ENCODE measurements around the gene TXNDC8. TPM values are rescaled to one million over a fixed set of nuclear protein-coding genes. Genes with fewer than 3 reads are reported as not detected.

TXNDC8 gene
- total RNA-seq, 2 experiments from 2014 or later, result not detected

- H3K4me1 Mint-ChIP-seq (ENCODE audit: low read depth), result peaks cover 9% of the 10 kb centered on the region
- POLR2A ChIA-PET, result no interaction called here
- no peak overlapping the region for H3K4me3 Mint-ChIP-seq
- no peak for ATAC-seq
- H3K27ac Mint-ChIP-seq, result no peak overlapping the region
- no peaks in the 10 kb centered on the region for H3K36me3 Mint-ChIP-seq (ENCODE audit: low read depth)
- DNase-seq, result no peak
- CTCF ChIA-PET, result no interaction called here
- peaks cover 10% of the 10 kb centered on the region for H3K27me3 Mint-ChIP-seq (ENCODE audit: low read depth)
- H3K9me3 Mint-ChIP-seq (ENCODE audit: insufficient read depth), result no peaks in the 10 kb centered on the region
These were observed 76.0 kb downstream of the TXNDC8 start for GRCh38 chr9:110261632-110262031.

- no peak overlapping the region for H3K27ac Mint-ChIP-seq
- peaks cover 9% of the 10 kb centered on the region for H3K4me1 Mint-ChIP-seq (ENCODE audit: low read depth)
- no peak for ATAC-seq
- ChIA-PET POLR2A (no interaction called here), CTCF (no interaction called here)
- peaks cover 7% of the 10 kb centered on the region for H3K27me3 Mint-ChIP-seq (ENCODE audit: low read depth)
- no peaks in the 10 kb centered on the region for H3K9me3 Mint-ChIP-seq (ENCODE audit: insufficient read depth)
- DNase-seq, result no peak
- no peak overlapping the region for H3K4me3 Mint-ChIP-seq
- no peaks in the 10 kb centered on the region for H3K36me3 Mint-ChIP-seq (ENCODE audit: low read depth)
These were observed 76.8 kb downstream of the TXNDC8 start for GRCh38 chr9:110260911-110261310.

GRCh38 chr9:110259566-110259965, 78.1 kb downstream of the TXNDC8 start:
- peaks cover 5% of the 10 kb centered on the region for H3K27me3 Mint-ChIP-seq (ENCODE audit: low read depth)
- no peak overlapping the region for H3K4me3 Mint-ChIP-seq
- CTCF ChIA-PET, result no interaction called here
- H3K4me1 Mint-ChIP-seq (ENCODE audit: low read depth), result peaks cover 14% of the 10 kb centered on the region
- no peak overlapping the region for H3K27ac Mint-ChIP-seq
- ATAC-seq (no peak), DNase-seq (no peak)
- H3K9me3 Mint-ChIP-seq (ENCODE audit: insufficient read depth), result no peaks in the 10 kb centered on the region
- POLR2A ChIA-PET, result no interaction called here
- H3K36me3 Mint-ChIP-seq (ENCODE audit: low read depth), result peaks cover 6% of the 10 kb centered on the region

- H3K36me3 Mint-ChIP-seq (ENCODE audit: low read depth), result peaks cover 9% of the 10 kb centered on the region
- DNase-seq, result no peak
- peaks cover 23% of the 10 kb centered on the region for H3K4me1 Mint-ChIP-seq (ENCODE audit: low read depth)
- no peak overlapping the region for H3K4me3 Mint-ChIP-seq
- peaks cover 5% of the 10 kb centered on the region for H3K27me3 Mint-ChIP-seq (ENCODE audit: low read depth)
- ATAC-seq, result no peak
- POLR2A ChIA-PET, result interaction anchor here (1.2 kb wide), 1 partner anchor 19 kb away, joined by 3 read pairs; no protein-coding TSS in a partner anchor
- no peaks in the 10 kb centered on the region for H3K9me3 Mint-ChIP-seq (ENCODE audit: insufficient read depth)
- CTCF ChIA-PET, result no interaction called here
- no peak overlapping the region for H3K27ac Mint-ChIP-seq
These were observed 79.0 kb downstream of the TXNDC8 start for GRCh38 chr9:110258690-110259091.

GRCh38 chr9:110257956-110258355, 79.7 kb downstream of the TXNDC8 start:
- ChIA-PET CTCF (interaction anchor here (1.4 kb wide), 1 partner anchor 74 kb away, joined by 5 read pairs; no protein-coding TSS in a partner anchor), POLR2A (interaction anchor here (0.6 to 1.2 kb wide), 2 partner anchors 12 to 19 kb away, joined by 3 read pairs; no protein-coding TSS in a partner anchor)
- peaks cover 13% of the 10 kb centered on the region for H3K36me3 Mint-ChIP-seq (ENCODE audit: low read depth)
- H3K4me1 Mint-ChIP-seq (ENCODE audit: low read depth), result peaks cover 30% of the 10 kb centered on the region
- H3K27ac Mint-ChIP-seq, result no peak overlapping the region
- DNase-seq, result no peak
- no peak overlapping the region for H3K4me3 Mint-ChIP-seq
- no peak for ATAC-seq
- peaks cover 5% of the 10 kb centered on the region for H3K27me3 Mint-ChIP-seq (ENCODE audit: low read depth)
- H3K9me3 Mint-ChIP-seq (ENCODE audit: insufficient read depth), result no peaks in the 10 kb centered on the region

GRCh38 chr9:110257097-110257841, 80.4 kb downstream of the TXNDC8 start:
- Mint-ChIP-seq H3K36me3 (ENCODE audit: low read depth) (peaks cover 17% of the 10 kb centered on the region), H3K9me3 (ENCODE audit: insufficient read depth) (no peaks in the 10 kb centered on the region), H3K4me1 (ENCODE audit: low read depth) (peaks cover 37% of the 10 kb centered on the region), H3K4me3 (peak overlapping the region; percentile 88), H3K27me3 (ENCODE audit: low read depth) (peaks cover 5% of the 10 kb centered on the region), H3K27ac (peak overlapping the region; percentile 91)
- ChIA-PET CTCF (interaction anchor here (0.7 to 1.4 kb wide), 2 partner anchors 74 to 207 kb away, joined by 5 read pairs; no protein-coding TSS in a partner anchor), POLR2A (interaction anchor here (0.6 to 1.7 kb wide), 6 partner anchors 10 to 130 kb away, joined by 3 to 6 read pairs (median 4); no protein-coding TSS in a partner anchor)
- no peak for ATAC-seq
- no peak for DNase-seq

- Mint-ChIP-seq H3K4me3 (peak within 1 kb of the TSS; percentile 88), H3K9me3 (ENCODE audit: insufficient read depth) (no peaks in the 10 kb centered on the region), H3K27me3 (ENCODE audit: low read depth) (peaks cover 2% of the 10 kb centered on the region), H3K27ac (peak within 1 kb of the TSS; percentile 95), H3K36me3 (ENCODE audit: low read depth) (peaks cover 23% of the 10 kb centered on the region), H3K4me1 (ENCODE audit: low read depth) (peaks cover 40% of the 10 kb centered on the region)
- ChIA-PET POLR2A (interaction anchor here (0.6 to 1.7 kb wide), 12 partner anchors 9 to 1447 kb away, joined by 3 to 12 read pairs (median 4); partner anchors contain the start of gene GNG10), CTCF (interaction anchor here (0.7 to 1.4 kb wide), 2 partner anchors 73 to 206 kb away, joined by 5 read pairs; no protein-coding TSS in a partner anchor)
- peak; percentile 85 for ATAC-seq
- peak; percentile 88 for DNase-seq
These were observed 81.1 kb downstream of the TXNDC8 start, which contains the start of gene TXN for GRCh38 chr9:110256380-110257096. Gene TXN, minus strand, starts transcription at chr9:110256507. Its CDS starts 72 bp downstream, at chr9:110256435.

GRCh38 chr9:110255463-110256379, 81.9 kb downstream of the TXNDC8 start:
- H3K27ac Mint-ChIP-seq, result peak overlapping the region; percentile 95
- POLR2A ChIA-PET, result interaction anchor here (0.6 to 1.7 kb wide), 11 partner anchors 9 to 1446 kb away, joined by 3 to 12 read pairs (median 4); partner anchors contain the start of gene GNG10

GRCh38 chr9:110255034-110255462, 82.6 kb downstream of the TXNDC8 start:
- CTCF ChIA-PET, result no interaction called here
- peak overlapping the region; percentile 95 for H3K27ac Mint-ChIP-seq
- ATAC-seq (no peak), DNase-seq (peak; percentile 27)
- peaks cover 33% of the 10 kb centered on the region for H3K36me3 Mint-ChIP-seq (ENCODE audit: low read depth)
- no peaks in the 10 kb centered on the region for H3K27me3 Mint-ChIP-seq (ENCODE audit: low read depth)
- no peaks in the 10 kb centered on the region for H3K9me3 Mint-ChIP-seq (ENCODE audit: insufficient read depth)
- peaks cover 40% of the 10 kb centered on the region for H3K4me1 Mint-ChIP-seq (ENCODE audit: low read depth)
- peak overlapping the region; percentile 88 for H3K4me3 Mint-ChIP-seq
- POLR2A ChIA-PET, result no interaction called here

More at GRCh38 chr9:110255463-110256379, 81.9 kb downstream of the TXNDC8 start:
- CTCF ChIA-PET, result no interaction called here
- H3K4me3 Mint-ChIP-seq, result peak overlapping the region; percentile 88
- H3K36me3 Mint-ChIP-seq (ENCODE audit: low read depth), result peaks cover 27% of the 10 kb centered on the region
- no peaks in the 10 kb centered on the region for H3K27me3 Mint-ChIP-seq (ENCODE audit: low read depth)
- ATAC-seq (peak; percentile 27), DNase-seq (peak; percentile 53)
- peaks cover 40% of the 10 kb centered on the region for H3K4me1 Mint-ChIP-seq (ENCODE audit: low read depth)
- H3K9me3 Mint-ChIP-seq (ENCODE audit: insufficient read depth), result no peaks in the 10 kb centered on the region

GRCh38 chr9:110254500-110254899, 83.2 kb downstream of the TXNDC8 start:
- peaks cover 42% of the 10 kb centered on the region for H3K4me1 Mint-ChIP-seq (ENCODE audit: low read depth)
- H3K27ac Mint-ChIP-seq, result peak overlapping the region; percentile 95
- H3K9me3 Mint-ChIP-seq (ENCODE audit: insufficient read depth), result no peaks in the 10 kb centered on the region
- ChIA-PET POLR2A (no interaction called here), CTCF (no interaction called here)
- ATAC-seq (no peak), DNase-seq (no peak)
- peak overlapping the region; percentile 88 for H3K4me3 Mint-ChIP-seq
- peaks cover 39% of the 10 kb centered on the region for H3K36me3 Mint-ChIP-seq (ENCODE audit: low read depth)
- H3K27me3 Mint-ChIP-seq (ENCODE audit: low read depth), result no peaks in the 10 kb centered on the region
